HepG2 (cell line): Measurements from ENCODE around the gene PJA2. TPM values are rescaled to one million over a fixed set of nuclear protein-coding genes. Genes with fewer than 3 reads are reported as not detected.

ENCODE experiments used
- ATAC-seq: fragments of 200-7000 bp; cut with Tn5 transposase; 3 replicates; pipeline ENCODE4 v1.9.1; 2020; ENCODE audit warnings: mild to moderate bottlenecking, moderate library complexity
- BruUV-seq: library from RNA; stranded (reverse); fragments of 400-500 nt; replicated peaks from 2 replicates; lab custom pipeline; 2021; lab: Mats Ljungman, UMichigan
- CTCF ChIA-PET: fragments of 300-600 bp; formaldehyde crosslinking; extraction: SDS; loops from one replicate; lab custom pipeline; 2021; ENCODE audit warnings: low total read pairs, inconsistent platforms, low intra/inter-chr PET ratio; lab: Yijun Ruan, JAX
- POLR2A ChIA-PET: fragments of 350-600 bp; sonication (Branson Sonifier 250); formaldehyde crosslinking; loops from one replicate; lab custom pipeline; 2020; ENCODE audit warnings: antibody characterized with exemption, inconsistent platforms; lab: Yijun Ruan, JAX
- DNase-seq: peaks from one replicate; pipeline ENCODE4 v3.0.0-alpha.2; 2015; ENCODE audit warnings: low spot score
- FAIRE-seq: peaks from 3 replicates; lab custom pipeline; 2011; peaks lifted over from hg19 to GRCh38; lab: Jason Lieb, UNC
- H2AFZ ChIP-seq: one replicate; pipeline ENCODE4 v1.6.1; 2011; ENCODE audit warnings: low read length, inconsistent platforms
- H3K27ac ChIP-seq: fragments of 300-600 bp; 3 replicates; pipeline ENCODE4 v1.8.0; 2011; ENCODE audit warnings: mixed run types, mild to moderate bottlenecking, mixed read lengths, low read length, inconsistent platforms; ENCODE audit not compliant: insufficient read depth; ENCODE audit errors: extremely low read length
- H3K27me3 ChIP-seq, 2 experiments: fragments of 200-600 bp in 1 of 2; 2 replicates in 1 of 2; 3 replicates in 1 of 2; pipeline versions ENCODE4 v1.6.0 to v1.8.0; 2011; ENCODE audit warnings: low read length in 2 of 2, mild to moderate bottlenecking in 2 of 2, moderate library complexity in 2 of 2, inconsistent platforms in 1 of 2; ENCODE audit not compliant: insufficient read depth in 2 of 2, control insufficient read depth in 1 of 2
- H3K36me3 ChIP-seq, 2 experiments: fragments of 200-600 bp in 1 of 2; replicated peaks in 1 of 2; 2 replicates in 1 of 2; 3 replicates in 1 of 2; pipeline versions ENCODE4 v1.5.1 to v1.8.0; 2011; ENCODE audit warnings: low read length in 2 of 2, inconsistent platforms in 1 of 2; ENCODE audit not compliant: insufficient read depth in 2 of 2, control insufficient read depth in 1 of 2
- H3K4me1 ChIP-seq: 2 replicates; pipeline ENCODE4 v1.5.1; 2012; ENCODE audit warnings: low read length, inconsistent platforms; ENCODE audit not compliant: insufficient read depth
- H3K4me2 ChIP-seq: 2 replicates; pipeline ENCODE4 v1.6.0; 2011; ENCODE audit warnings: low read depth, low read length, inconsistent platforms
- H3K4me3 ChIP-seq, 3 experiments: fragments of 200-600 bp in 1 of 3; sonication (generic), shearing (Covaris generic) in 1 of 3; replicated peaks in 1 of 3; 2 replicates each; pipeline ENCODE4 v1.5.1; 2011 to 2016; ENCODE audit warnings: low read length in 3 of 3, inconsistent platforms in 2 of 3, low read depth in 2 of 3, mild to moderate bottlenecking in 2 of 3, control low read depth in 1 of 3, mixed read lengths in 1 of 3; ENCODE audit not compliant: insufficient read depth in 1 of 3
- H3K79me2 ChIP-seq: one replicate; pipeline ENCODE4 v1.6.1; 2011; ENCODE audit warnings: low read length, inconsistent platforms; ENCODE audit not compliant: insufficient read depth
- H3K9ac ChIP-seq: 2 replicates; pipeline ENCODE4 v1.6.0; 2011; ENCODE audit warnings: mild to moderate bottlenecking, low read depth, low read length, inconsistent platforms; ENCODE audit not compliant: insufficient read depth
- H3K9me3 ChIP-seq: 2 replicates; pipeline ENCODE4 v1.5.1; 2012; ENCODE audit warnings: mild to moderate bottlenecking, low read length
- H4K20me1 ChIP-seq: 2 replicates; pipeline ENCODE4 v1.6.0; 2011; ENCODE audit warnings: inconsistent platforms, mild to moderate bottlenecking, low read length, moderate library complexity; ENCODE audit not compliant: insufficient read depth
- BCL3 ChIP-seq: sonication (generic); formaldehyde crosslinking; IDR thresholded peaks from 2 replicates; pipeline ENCODE4 v1.5.1; 2020; ENCODE audit warnings: mild to moderate bottlenecking, missing genetic modification reagents, moderate library complexity
- ETV5 ChIP-seq: IDR thresholded peaks from 2 replicates; pipeline ENCODE4 v1.6.1; 2018; ENCODE audit warnings: missing biosample characterization, missing genetic modification reagents, inconsistent platforms, borderline replicate concordance
- KMT2A ChIP-seq: sonication (generic); formaldehyde crosslinking; IDR thresholded peaks from 2 replicates; pipeline ENCODE4 v1.4.0; 2020; ENCODE audit warnings: missing genetic modification reagents
- PRPF4 ChIP-seq: fragments of 200-400 bp; formaldehyde crosslinking; IDR thresholded peaks from 2 replicates; pipeline ENCODE4 v1.6.1; 2016; ENCODE audit warnings: low read length, low read depth; ENCODE audit not compliant: poor library complexity, severe bottlenecking
- SPEN ChIP-seq: sonication (generic); formaldehyde crosslinking; IDR thresholded peaks from 2 replicates; pipeline ENCODE4 v1.5.1; 2020; ENCODE audit warnings: low read depth, mild to moderate bottlenecking, missing genetic modification reagents
- ZBTB26 ChIP-seq: IDR thresholded peaks from 2 replicates; pipeline ENCODE4 v1.6.1; 2016; ENCODE audit warnings: missing compliant biosample characterization, missing genetic modification reagents, borderline replicate concordance
- ZBTB38 ChIP-seq: sonication (generic); formaldehyde crosslinking; IDR thresholded peaks from 2 replicates; pipeline ENCODE4 v1.5.1; 2020; ENCODE audit warnings: mild to moderate bottlenecking, missing genetic modification reagents
- ZNF30 ChIP-seq: sonication (generic); formaldehyde crosslinking; IDR thresholded peaks from 2 replicates; pipeline ENCODE4 v1.5.0; 2020; ENCODE audit warnings: mild to moderate bottlenecking, missing genetic modification reagents
- ZNF503 ChIP-seq: sonication (generic); formaldehyde crosslinking; IDR thresholded peaks from 2 replicates; pipeline ENCODE4 v1.4.0; 2020; ENCODE audit warnings: missing genetic modification reagents
- ZNF543 ChIP-seq: sonication (generic); formaldehyde crosslinking; IDR thresholded peaks from 2 replicates; pipeline ENCODE4 v1.4.0; 2020; ENCODE audit warnings: mild to moderate bottlenecking, missing genetic modification reagents
- ZNF615 ChIP-seq: sonication (generic); formaldehyde crosslinking; IDR thresholded peaks from 2 replicates; pipeline ENCODE4 v1.5.0; 2020; ENCODE audit warnings: mild to moderate bottlenecking, missing genetic modification reagents, borderline replicate concordance
- ZNF646 ChIP-seq: sonication (generic); formaldehyde crosslinking; IDR thresholded peaks from 2 replicates; pipeline ENCODE4 v1.9.0; 2021; ENCODE audit warnings: mild to moderate bottlenecking, missing genetic modification reagents
- ZNF768 ChIP-seq: sonication (generic); formaldehyde crosslinking; IDR thresholded peaks from 2 replicates; pipeline ENCODE4 v1.4.0; 2020; ENCODE audit warnings: missing genetic modification reagents
- WGBS: methylation state at CpG from one replicate; pipeline ENCODE4 v1.1.6; 2017; ENCODE audit warnings: low lambda C conversion rate; 5-methylcytosine and 5-hydroxymethylcytosine counted together
- in situ Hi-C: cut with HindIII; loops from 2 replicates; pipeline ENCODE4 v1.10.0; 2017; ENCODE audit warnings: low pct_unique_long_range_greater_than_20kb; ENCODE audit not compliant: extremely low pct_ligation_motif_present
- intact Hi-C: fragments of 100-400 bp; cut with micrococcal nuclease; formaldehyde crosslinking; loops from one replicate; pipeline ENCODE4 v1.10.0; 2022; ENCODE audit not compliant: unreplicated experiment
- polyA plus RNA-seq, 8 experiments: library from polyadenylated mRNA; depleted of rRNA in 3 of 8; stranded (reverse) in 7 of 8; unstranded in 1 of 8; fragments of >200 nt; fragmentation: Illumina TruSeq in 4 of 8; extraction: Trizol in 4 of 8; gene quantifications; 2 replicates each; pipeline versions ENCODE4 v1.2.1 to v1.2.3, GENCODE V29; 2011 to 2016; ENCODE audit warnings: low read depth in 4 of 8, missing spikeins in 1 of 8, mixed read lengths in 1 of 8; ENCODE audit not compliant: insufficient read depth in 1 of 8
- total RNA-seq, 5 experiments: library from RNA; depleted of rRNA; stranded (reverse); fragments of >200 nt; fragmentation: Illumina TruSeq; extraction: Trizol; gene quantifications; 2 replicates each; pipeline ENCODE4 v1.2.3, GENCODE V29; 2016; ENCODE audit warnings: low read depth in 1 of 5

Gene PJA2
- total and polyA plus RNA-seq, 2 of the 13 experiments (the other 11 are each of a cell fraction or from before 2014, with no cell fraction given), result 39.4 to 41.4 TPM

GRCh38 chr5:109421956-109422355, 12.2 kb upstream of the PJA2 start (continued):
- no peak for TF ChIP-seq BCL3 (CRISPR knock-in tag)
- no peak for TF ChIP-seq PRPF4
- TF ChIP-seq ZNF768 (CRISPR knock-in tag), result no peak
- no peak for TF ChIP-seq ZNF543 (CRISPR knock-in tag)
- TF ChIP-seq ZBTB38 (CRISPR knock-in tag), result no peak
- TF ChIP-seq SPEN (CRISPR knock-in tag), result no peak
- TF ChIP-seq KMT2A (CRISPR knock-in tag), result no peak
- no peak for TF ChIP-seq ZNF615
- no peak for TF ChIP-seq ETV5
- TF ChIP-seq ZNF503 (CRISPR knock-in tag), result no peak

GRCh38 chr5:109418712-109419352, 9.1 kb upstream of the PJA2 start:
- ATAC-seq (no peak), DNase-seq (no peak), FAIRE-seq (no peak)
- H3K4me1 ChIP-seq, result peaks cover 3% of the 10 kb centered on the region
- ChIA-PET POLR2A (no interaction called here), CTCF (no interaction called here)
- intact Hi-C loops (no loop called here), in situ Hi-C loops (no loop called here)
- no peak overlapping the region for H2AFZ ChIP-seq
- no peaks in the 10 kb centered on the region for H3K36me3 ChIP-seq
- H3K9ac ChIP-seq, result no peak overlapping the region
- no peak overlapping the region for H3K4me3 ChIP-seq
- H3K9me3 ChIP-seq, result peaks cover 13% of the 10 kb centered on the region; the same call in 1 of the 2 replicates
- no peaks in the 10 kb centered on the region for H3K79me2 ChIP-seq
- WGBS, result 25% methylated on average over 3 of the region's 3 CpGs
- H3K27ac ChIP-seq, result no peak overlapping the region
- H4K20me1 ChIP-seq, result no peaks in the 10 kb centered on the region
- BruUV-seq, result no TSS peak
- H3K4me2 ChIP-seq, result no peak overlapping the region
- H3K27me3 ChIP-seq, result no peaks in the 10 kb centered on the region; a peak in 1 of 5 replicates
- TF ChIP-seq ZNF646 (CRISPR knock-in tag) (no peak), ZBTB26 (CRISPR knock-in tag) (no peak), ZNF30 (CRISPR knock-in tag) (no peak)
